ENCODE measurements around the gene PRR12. TPM values are rescaled to one million over a fixed set of nuclear protein-coding genes. Genes with fewer than 3 reads are reported as not detected.
A peak's percentile ranks its signal among the peaks of the same experiment; 100 is the strongest.

Gene PRR12
- total RNA-seq, 1 experiment from 2014 or later = 22.9 TPM

GRCh38 chr19:49667473-49667872, 76.5 kb downstream of the PRR12 start:
- DNase-seq (ENCODE audit: low read depth, low spot score) = no peak
- in situ Hi-C loops (cut with HindIII; ENCODE audit: low pct_unique_long_range_greater_than_20kb, low sequenced_read_pairs) = no loop called here
- Histone ChIP-seq H3K27ac (ENCODE audit: low read length) (peak overlapping the region; percentile 34; the same call in 1 of the 2 replicates), H3K27me3 (ENCODE audit: control insufficient read depth, insufficient read depth, low read length) (no peaks in the 10 kb centered on the region), H3K36me3 (ENCODE audit: control insufficient read depth, insufficient read depth, low read length) (peaks cover 10% of the 10 kb centered on the region; the same call in 1 of the 2 replicates), H3K4me3 (ENCODE audit: low read depth in 2 of 2, low read length in 2 of 2) (no peak overlapping the region), H3K9me3 (ENCODE audit: control insufficient read depth, insufficient read depth, low read depth, low read length) (no peaks in the 10 kb centered on the region), H3K4me1 (ENCODE audit: control insufficient read depth, insufficient read depth, low read length) (peaks cover 6% of the 10 kb centered on the region; the same call in 1 of the 2 replicates)
- ChIA-PET POLR2A (no interaction called here), CTCF (no interaction called here)
- no TSS peak for BruUV-seq (replicated peaks)
- no peak for TF ChIP-seq POLR2AphosphoS5 (IDR thresholded peaks at IDR 0.05; ENCODE audit: low read depth, low read length)
- TF ChIP-seq TCF7L2 (IDR thresholded peaks at IDR 0.05; ENCODE audit: low read depth, low read length) = no peak
- no peak for TF ChIP-seq CTCF (IDR thresholded peaks at IDR 0.05)
- TF ChIP-seq REST (IDR thresholded peaks at IDR 0.05; ENCODE audit: insufficient read depth in 1 of 2, low read depth in 2 of 2, low read length in 1 of 2) = no peak
- no peak for TF ChIP-seq SIN3A (IDR thresholded peaks at IDR 0.05; ENCODE audit: borderline replicate concordance, insufficient read depth, low read depth, low read length)
- ATAC-seq = no peak
- intact Hi-C loops (cut with micrococcal nuclease; ENCODE audit: unreplicated experiment) = no loop called here

- Histone ChIP-seq H3K36me3 (ENCODE audit: control insufficient read depth, insufficient read depth, low read length) (peaks cover 10% of the 10 kb centered on the region; the same call in 1 of the 2 replicates), H3K27me3 (ENCODE audit: control insufficient read depth, insufficient read depth, low read length) (no peaks in the 10 kb centered on the region), H3K27ac (ENCODE audit: low read length) (no peak overlapping the region), H3K4me1 (ENCODE audit: control insufficient read depth, insufficient read depth, low read length) (peaks cover 6% of the 10 kb centered on the region; the same call in 1 of the 2 replicates), H3K4me3 (ENCODE audit: low read depth in 2 of 2, low read length in 2 of 2) (no peak overlapping the region), H3K9me3 (ENCODE audit: control insufficient read depth, insufficient read depth, low read depth, low read length) (no peaks in the 10 kb centered on the region)
- POLR2A ChIA-PET = no interaction called here
- no TSS peak for BruUV-seq (replicated peaks)
- CTCF ChIA-PET = no interaction called here
- in situ Hi-C loops (cut with HindIII; ENCODE audit: low pct_unique_long_range_greater_than_20kb, low sequenced_read_pairs) = no loop called here
- intact Hi-C loops (cut with micrococcal nuclease; ENCODE audit: unreplicated experiment) = no loop called here
- ATAC-seq (no peak), DNase-seq (ENCODE audit: low read depth, low spot score) (no peak)
- TF ChIP-seq SIN3A (IDR thresholded peaks at IDR 0.05; ENCODE audit: borderline replicate concordance, insufficient read depth, low read depth, low read length) = no peak
- no peak for TF ChIP-seq POLR2AphosphoS5 (IDR thresholded peaks at IDR 0.05; ENCODE audit: low read depth, low read length)
- no peak for TF ChIP-seq CTCF (IDR thresholded peaks at IDR 0.05)
- no peak for TF ChIP-seq TCF7L2 (IDR thresholded peaks at IDR 0.05; ENCODE audit: low read depth, low read length)
- no peak for TF ChIP-seq REST (IDR thresholded peaks at IDR 0.05; ENCODE audit: insufficient read depth in 1 of 2, low read depth in 2 of 2, low read length in 1 of 2)
Measured at GRCh38 chr19:49669516-49669915, 78.5 kb downstream of the PRR12 start.
